HCT116 (cell line): ENCODE measurements around the gene VRK3. TPM values are rescaled to one million over a fixed set of nuclear protein-coding genes. Genes with fewer than 3 reads are reported as not detected.

Experiments
- ATAC-seq: fragments of 200-7000 bp; cut with Tn5 transposase; 2 replicates; pipeline ENCODE4 v1.9.1; 2020; ENCODE audit warnings: mild to moderate bottlenecking, moderate library complexity
- BruUV-seq: library from RNA; stranded (reverse); fragments of 400-500 nt; replicated peaks from 2 replicates; lab custom pipeline; 2021; lab: Mats Ljungman, UMichigan
- CTCF ChIA-PET: fragments of 300-600 bp; sonication (Branson Sonifier 250); formaldehyde crosslinking; loops from one replicate; lab custom pipeline; 2021; ENCODE audit warnings: antibody characterized with exemption; lab: Charles Lee
- POLR2A ChIA-PET: fragments of 300-600, 350-600 bp; sonication (Branson Sonifier 250); formaldehyde crosslinking; loops from one replicate; lab custom pipeline; 2021; ENCODE audit warnings: antibody characterized with exemption; lab: Charles Lee
- RAD21 ChIA-PET, 2 experiments: fragments of 300-600 bp; sonication (Branson Sonifier 250); formaldehyde crosslinking; loops; one replicate each; lab custom pipeline; 2023; ENCODE audit warnings: low total read pairs in 2 of 2; ENCODE audit not compliant: uncharacterized antibody in 2 of 2, unreplicated experiment in 2 of 2, low non-redundant PET in 1 of 2; lab: Charles Lee
- DNase-seq: peaks from one replicate; pipeline ENCODE4 v3.0.0-alpha.2; 2010; ENCODE audit warnings: low read depth, low spot score
- H2AFZ ChIP-seq: fragments of 200-600 bp; shearing (Covaris generic), sonication (generic); 2 replicates; pipeline ENCODE4 v1.6.1; 2017; ENCODE audit warnings: low read depth, mixed run types, mixed read lengths, antibody characterized with exemption, low read length; ENCODE audit not compliant: poor library complexity, severe bottlenecking
- H3K27ac ChIP-seq: 2 replicates; pipeline ENCODE4 v1.5.1; 2012; ENCODE audit warnings: low read depth, low read length
- H3K27me3 ChIP-seq: fragments of 200-600 bp; sonication (generic); 2 replicates; pipeline ENCODE4 v1.6.1; 2016; ENCODE audit warnings: mixed run types, low read length, mixed read lengths; ENCODE audit not compliant: insufficient read depth
- H3K36me3 ChIP-seq, 2 experiments: fragments of 200-500 bp in 1 of 2; fragments of 200-600 bp in 1 of 2; sonication (Bioruptor generic) in 1 of 2; sonication (generic) in 1 of 2; 2 replicates each; pipeline versions ENCODE4 v1.5.1 to v1.6.1; 2014 to 2016; ENCODE audit warnings: low read length in 2 of 2, inconsistent platforms in 1 of 2, mixed read lengths in 1 of 2, mixed run types in 1 of 2; ENCODE audit not compliant: insufficient read depth in 2 of 2, control insufficient read depth in 1 of 2
- H3K4me1 ChIP-seq, 2 experiments: fragments of 200-600 bp in 1 of 2; sonication (generic) in 1 of 2; 2 replicates each; pipeline versions ENCODE4 v1.5.1 to v1.6.1; 2012 to 2017; ENCODE audit warnings: low read length in 2 of 2, inconsistent platforms in 1 of 2, mild to moderate bottlenecking in 1 of 2, mixed read lengths in 1 of 2, mixed run types in 1 of 2, moderate library complexity in 1 of 2; ENCODE audit not compliant: insufficient read depth in 2 of 2, control insufficient read depth in 1 of 2
- H3K4me2 ChIP-seq: fragments of 200-600 bp; sonication (generic); 2 replicates; pipeline ENCODE4 v1.6.1; 2017; ENCODE audit warnings: mixed run types, low read length, mixed read lengths
- H3K4me3 ChIP-seq, 2 experiments: fragments of 200-600 bp in 1 of 2; sonication (generic) in 1 of 2; replicated peaks in 1 of 2; 2 replicates each; pipeline ENCODE4 v1.5.1; 2011 to 2016; ENCODE audit warnings: low read length in 2 of 2, control low read depth in 1 of 2, low read depth in 1 of 2, mild to moderate bottlenecking in 1 of 2, mixed read lengths in 1 of 2, mixed run types in 1 of 2
- H3K79me2 ChIP-seq: fragments of 200-600 bp; sonication (generic); 2 replicates; pipeline ENCODE4 v1.6.1; 2017; ENCODE audit warnings: mild to moderate bottlenecking, mixed run types, low read length, moderate library complexity, mixed read lengths; ENCODE audit not compliant: insufficient read depth
- H3K9ac ChIP-seq: fragments of 200-600 bp; sonication (generic); 2 replicates; pipeline ENCODE4 v1.6.1; 2016; ENCODE audit warnings: low read length, mixed read lengths
- H3K9me2 ChIP-seq: fragments of 200-600 bp; sonication (generic), shearing (Covaris generic); 2 replicates; pipeline ENCODE4 v1.6.1; 2017; ENCODE audit warnings: mixed run types, mild to moderate bottlenecking, moderate library complexity; ENCODE audit not compliant: insufficient read depth
- H3K9me3 ChIP-seq, 2 experiments: fragments of 200-500 bp in 1 of 2; fragments of 200-600 bp in 1 of 2; sonication (Bioruptor generic) in 1 of 2; sonication (generic) in 1 of 2; 2 replicates each; pipeline ENCODE4 v1.6.1; 2014 to 2017; ENCODE audit warnings: low read length in 2 of 2, mixed read lengths in 2 of 2, inconsistent platforms in 1 of 2, low read depth in 1 of 2, mild to moderate bottlenecking in 1 of 2, mixed run types in 1 of 2, moderate library complexity in 1 of 2; ENCODE audit not compliant: control insufficient read depth in 1 of 2, insufficient read depth in 1 of 2
- H4K20me1 ChIP-seq: fragments of 200-600 bp; sonication (generic), shearing (Covaris generic); 2 replicates; pipeline ENCODE4 v1.6.1; 2017; ENCODE audit warnings: mixed run types, mild to moderate bottlenecking, moderate library complexity; ENCODE audit not compliant: insufficient read depth
- ELF1 ChIP-seq: IDR thresholded peaks from 2 replicates; pipeline ENCODE4 v1.6.1; 2012; ENCODE audit warnings: low read depth, borderline replicate concordance
- EZH2 ChIP-seq: fragments of 200-600 bp; sonication (generic); IDR thresholded peaks from 2 replicates; pipeline ENCODE4 v1.6.1; 2017; ENCODE audit warnings: antibody characterized with exemption, mixed run types
- FOSL1 ChIP-seq: IDR thresholded peaks from 2 replicates; pipeline ENCODE4 v1.6.1; 2012; ENCODE audit warnings: low read depth
- JUND ChIP-seq: IDR thresholded peaks from 2 replicates; pipeline ENCODE4 v1.6.1; 2012
- SIN3A ChIP-seq: IDR thresholded peaks from 2 replicates; pipeline ENCODE4 v1.6.1; 2012; ENCODE audit warnings: low read depth
- SRF ChIP-seq: IDR thresholded peaks from 2 replicates; pipeline ENCODE4 v1.6.1; 2012; ENCODE audit warnings: low read depth
- ZNF274 ChIP-seq: fragments of 200-500 bp; sonication (Bioruptor generic); IDR thresholded peaks from 2 replicates; pipeline ENCODE4 v1.6.1; 2014; ENCODE audit warnings: mild to moderate bottlenecking, low read depth, low read length, inconsistent platforms
- intact Hi-C: fragments of 100-400 bp; cut with micrococcal nuclease; formaldehyde crosslinking; loops from 2 replicates; pipeline ENCODE4 v1.10.0; 2022
- total RNA-seq: library from RNA; stranded (reverse); gene quantifications from one replicate; pipeline ENCODE4 v1.2.1, GENCODE V29; 2021; ENCODE audit not compliant: unreplicated experiment
- TF ChIP-seq, protein P1 (sequence below), 3 experiments: fragments of 200-600 bp in 1 of 3; sonication (generic) in 1 of 3; IDR thresholded peaks in 2 of 3; conservative IDR thresholded peaks in 1 of 3; 2 replicates each; pipeline ENCODE4 v1.5.1; 2012 to 2017; ENCODE audit warnings: low read depth in 2 of 3, low read length in 2 of 3, antibody characterized with exemption in 1 of 3, borderline replicate concordance in 1 of 3, control low read depth in 1 of 3, mild to moderate bottlenecking in 1 of 3, mixed read lengths in 1 of 3, mixed run types in 1 of 3, moderate library complexity in 1 of 3; ENCODE audit not compliant: insufficient read depth in 1 of 3
- TF ChIP-seq, protein P2 (sequence below): IDR thresholded peaks from 2 replicates; pipeline ENCODE4 v1.6.1; 2012
- TF ChIP-seq, protein P3 (sequence below): IDR thresholded peaks from 2 replicates; pipeline ENCODE4 v1.6.1; 2011; ENCODE audit warnings: mild to moderate bottlenecking, low read length, moderate library complexity; ENCODE audit not compliant: insufficient replicate concordance; ENCODE audit errors: extremely low read depth

Gene VRK3
- total RNA-seq, 1 experiment from 2014 or later: 44.0 TPM

GRCh38 chr19:50025794-50026549 lies 800 bp upstream of the VRK3 start, which contains the start of gene ZNF473 (continued):
- TF ChIP-seq, protein P1, sequence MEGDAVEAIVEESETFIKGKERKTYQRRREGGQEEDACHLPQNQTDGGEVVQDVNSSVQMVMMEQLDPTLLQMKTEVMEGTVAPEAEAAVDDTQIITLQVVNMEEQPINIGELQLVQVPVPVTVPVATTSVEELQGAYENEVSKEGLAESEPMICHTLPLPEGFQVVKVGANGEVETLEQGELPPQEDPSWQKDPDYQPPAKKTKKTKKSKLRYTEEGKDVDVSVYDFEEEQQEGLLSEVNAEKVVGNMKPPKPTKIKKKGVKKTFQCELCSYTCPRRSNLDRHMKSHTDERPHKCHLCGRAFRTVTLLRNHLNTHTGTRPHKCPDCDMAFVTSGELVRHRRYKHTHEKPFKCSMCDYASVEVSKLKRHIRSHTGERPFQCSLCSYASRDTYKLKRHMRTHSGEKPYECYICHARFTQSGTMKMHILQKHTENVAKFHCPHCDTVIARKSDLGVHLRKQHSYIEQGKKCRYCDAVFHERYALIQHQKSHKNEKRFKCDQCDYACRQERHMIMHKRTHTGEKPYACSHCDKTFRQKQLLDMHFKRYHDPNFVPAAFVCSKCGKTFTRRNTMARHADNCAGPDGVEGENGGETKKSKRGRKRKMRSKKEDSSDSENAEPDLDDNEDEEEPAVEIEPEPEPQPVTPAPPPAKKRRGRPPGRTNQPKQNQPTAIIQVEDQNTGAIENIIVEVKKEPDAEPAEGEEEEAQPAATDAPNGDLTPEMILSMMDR (IDR thresholded peaks at IDR 0.05 in 2 of 3, conservative IDR thresholded peaks at IDR 0.05 in 1 of 3; ENCODE audit: borderline replicate concordance in 1 of 3, insufficient read depth in 1 of 3, low read depth in 2 of 3, low read length in 2 of 3): no peak
- TF ChIP-seq, protein P2, sequence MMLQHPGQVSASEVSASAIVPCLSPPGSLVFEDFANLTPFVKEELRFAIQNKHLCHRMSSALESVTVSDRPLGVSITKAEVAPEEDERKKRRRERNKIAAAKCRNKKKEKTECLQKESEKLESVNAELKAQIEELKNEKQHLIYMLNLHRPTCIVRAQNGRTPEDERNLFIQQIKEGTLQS: no peak
- TF ChIP-seq, protein P3, sequence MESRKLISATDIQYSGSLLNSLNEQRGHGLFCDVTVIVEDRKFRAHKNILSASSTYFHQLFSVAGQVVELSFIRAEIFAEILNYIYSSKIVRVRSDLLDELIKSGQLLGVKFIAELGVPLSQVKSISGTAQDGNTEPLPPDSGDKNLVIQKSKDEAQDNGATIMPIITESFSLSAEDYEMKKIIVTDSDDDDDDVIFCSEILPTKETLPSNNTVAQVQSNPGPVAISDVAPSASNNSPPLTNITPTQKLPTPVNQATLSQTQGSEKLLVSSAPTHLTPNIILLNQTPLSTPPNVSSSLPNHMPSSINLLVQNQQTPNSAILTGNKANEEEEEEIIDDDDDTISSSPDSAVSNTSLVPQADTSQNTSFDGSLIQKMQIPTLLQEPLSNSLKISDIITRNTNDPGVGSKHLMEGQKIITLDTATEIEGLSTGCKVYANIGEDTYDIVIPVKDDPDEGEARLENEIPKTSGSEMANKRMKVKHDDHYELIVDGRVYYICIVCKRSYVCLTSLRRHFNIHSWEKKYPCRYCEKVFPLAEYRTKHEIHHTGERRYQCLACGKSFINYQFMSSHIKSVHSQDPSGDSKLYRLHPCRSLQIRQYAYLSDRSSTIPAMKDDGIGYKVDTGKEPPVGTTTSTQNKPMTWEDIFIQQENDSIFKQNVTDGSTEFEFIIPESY: no peak
- TF ChIP-seq ELF1 (peak; percentile 60; the same call in 1 of the 2 replicates), JUND (no peak), SRF (no peak), ZNF274 (no peak), EZH2 (no peak)

DNA sequence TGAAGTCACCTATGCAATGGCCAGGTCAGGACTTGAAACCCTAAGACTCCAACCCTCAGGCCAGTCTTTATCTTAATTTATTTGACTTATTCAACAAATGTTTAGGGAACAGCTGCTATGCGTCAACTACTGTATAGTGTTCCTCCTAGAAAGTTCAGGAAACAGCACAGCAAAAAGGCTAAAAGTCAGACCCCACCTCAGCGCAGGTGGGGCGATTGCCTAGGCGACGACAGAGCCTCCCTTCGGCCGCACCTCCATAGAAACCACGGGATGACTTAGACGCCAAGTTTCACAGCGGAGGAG lies 502 bp downstream of the VRK3 start:
- peak overlapping the region; percentile 98 for H3K4me2 ChIP-seq
- ChIA-PET POLR2A (interaction anchor here (0.8 kb wide), 1 partner anchor 11 kb away, joined by 3 read pairs; no protein-coding TSS in a partner anchor), RAD21 (no interaction called here), CTCF (no interaction called here)
- peaks cover 5 to 23% of the 10 kb centered on the region in 2 experiments; a peak in 2 of 4 replicates for H3K4me1 ChIP-seq
- no peaks in the 10 kb centered on the region for H3K9me3 ChIP-seq
- H3K4me3 ChIP-seq: peak overlapping the region; percentile 62 to 100
- 0 out of 4 replicates have a peak, but pooled peaks cover 2% of the 10 kb centered on the region in 2 experiments for H3K36me3 ChIP-seq
- H3K79me2 ChIP-seq: peaks cover 82% of the 10 kb centered on the region
- BruUV-seq: no TSS peak
- peak overlapping the region; percentile 69 for H3K27ac ChIP-seq
- H3K9me2 ChIP-seq: no peaks in the 10 kb centered on the region
- intact Hi-C loops: loop anchor here (1.0 kb wide), 2 partner anchors 20 to 37 kb away; no protein-coding TSS in a partner anchor
- DNase-seq (no peak), ATAC-seq (peak; percentile 37)
- no peak overlapping the region for H2AFZ ChIP-seq
- H3K9ac ChIP-seq: peak overlapping the region; percentile 94
- H3K27me3 ChIP-seq: no peaks in the 10 kb centered on the region
- TF ChIP-seq FOSL1 (no peak), SIN3A (no peak), ELF1 (no peak), EZH2 (no peak)
- TF ChIP-seq, protein P2: no peak
- 0 out of 2 replicates have a peak, but pooled peaks cover 5% of the 10 kb centered on the region for H4K20me1 ChIP-seq
